ENCODE data around the gene KIAA1671.
A peak's percentile ranks its signal among the peaks of the same experiment; 100 is the strongest.

Gene KIAA1671

DNA sequence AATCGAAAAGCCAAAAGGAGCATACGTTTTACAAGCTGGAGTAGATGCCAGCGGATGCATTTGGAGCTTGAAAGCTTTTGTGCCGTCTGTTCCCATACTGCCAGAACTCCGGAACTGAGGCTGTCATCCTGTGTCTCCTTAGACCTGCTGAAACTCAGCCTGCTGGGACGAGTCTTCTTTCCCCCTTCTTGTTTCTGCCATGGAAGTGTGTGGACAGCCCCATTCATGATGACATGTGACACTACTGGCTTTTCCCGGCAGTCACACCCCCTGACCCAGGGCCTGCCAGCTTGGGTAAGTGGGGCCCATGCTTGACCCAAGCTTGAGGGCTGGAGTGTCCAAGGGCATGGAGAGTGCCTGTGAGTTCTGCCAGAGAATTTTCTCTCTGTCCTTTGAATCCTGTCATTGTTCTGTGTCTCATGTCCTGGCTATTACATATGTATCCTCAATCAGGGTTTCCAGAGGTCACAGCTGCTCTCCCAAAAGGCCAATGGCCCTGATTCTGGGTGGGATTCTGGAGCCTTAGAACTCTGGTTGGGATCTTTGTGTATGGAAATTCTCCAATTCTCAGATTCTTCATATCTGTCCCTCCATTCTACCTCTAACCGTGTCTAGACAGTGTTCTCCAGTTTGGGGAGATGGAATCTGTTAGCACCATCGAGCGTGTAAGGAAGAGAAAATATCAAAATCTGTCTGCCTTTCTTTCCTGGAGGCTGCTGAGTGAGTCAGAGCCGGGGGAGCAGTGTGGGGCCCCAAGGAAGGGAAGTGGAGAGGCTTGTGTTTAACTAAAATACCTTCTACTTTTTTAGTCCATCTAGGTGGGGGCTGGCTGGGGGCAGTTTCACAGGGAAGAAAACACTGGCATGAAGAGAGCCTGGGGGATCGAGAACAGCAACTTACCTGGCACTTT is 73.2 kb downstream of the KIAA1671 start:
- TF ChIP-seq ZNF274 (IDR thresholded peaks at IDR 0.05; ENCODE audit: low read depth, low read length), result no peak
- TF ChIP-seq SUZ12 (IDR thresholded peaks at IDR 0.05; ENCODE audit: extremely low read depth, insufficient read depth, insufficient read length), result no peak
- TF ChIP-seq YY1 (IDR thresholded peaks at IDR 0.05; ENCODE audit: insufficient read depth, insufficient read length), result no peak
- no peaks in the 10 kb centered on the region for H3K27me3 ChIP-seq (ENCODE audit: insufficient read depth, insufficient read length)
- H3K36me3 ChIP-seq (ENCODE audit: insufficient read depth, insufficient read length, low read length), result peaks cover 11% of the 10 kb centered on the region
- peaks cover 4% of the 10 kb centered on the region for H3K4me1 ChIP-seq (ENCODE audit: insufficient read depth, insufficient read length)
- no peak overlapping the region for H3K4me3 ChIP-seq (ENCODE audit: insufficient read length, low read depth)
- H3K9ac ChIP-seq (ENCODE audit: insufficient read length, low read depth), result no peak overlapping the region
- no peak for DNase-seq (ENCODE audit: low read depth, low spot score)
- H3K9me3 ChIP-seq (ENCODE audit: insufficient read depth, low read length), result no peaks in the 10 kb centered on the region

DNA sequence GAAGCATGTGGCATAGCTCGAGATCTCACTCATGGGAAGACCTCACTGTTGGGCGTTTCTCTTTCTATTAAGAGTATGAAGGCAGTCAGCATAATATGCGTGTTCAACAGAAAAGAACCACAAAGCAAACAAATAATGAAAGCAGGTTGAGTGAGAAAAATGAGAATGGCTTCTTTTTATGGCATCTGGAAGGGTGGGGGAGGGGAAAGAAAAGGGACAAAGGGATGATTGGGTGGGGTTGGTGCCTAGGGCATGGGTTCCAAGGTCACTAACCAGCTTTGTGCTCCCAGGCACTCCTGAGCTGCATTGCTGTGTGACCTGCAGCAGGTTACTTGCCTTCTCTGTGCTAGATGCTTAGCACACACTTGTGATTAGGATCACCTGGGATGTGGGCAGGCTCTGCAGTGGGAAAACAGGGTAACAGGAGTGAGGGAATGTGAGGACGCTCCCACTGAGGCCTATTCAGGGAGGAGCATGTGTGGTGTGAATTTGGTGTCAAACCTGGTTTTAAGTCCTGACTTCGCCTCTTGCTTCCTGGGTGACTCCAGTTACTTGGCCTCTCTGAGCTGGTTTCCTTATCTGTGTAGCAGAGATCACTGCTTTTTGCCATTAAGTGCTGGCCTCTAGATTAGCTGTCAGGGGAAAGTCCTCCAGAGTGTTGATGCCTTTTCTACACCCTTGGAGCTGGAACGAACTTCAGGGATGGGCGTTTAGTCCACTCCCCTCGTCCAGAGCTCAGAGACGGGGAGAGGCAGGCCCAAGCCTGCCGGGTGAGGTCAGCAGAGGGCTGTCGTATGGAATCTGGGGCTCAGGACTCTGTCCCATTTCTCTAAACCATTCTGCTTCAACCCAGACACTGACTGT is 74.8 kb downstream of the KIAA1671 start:
- no peaks in the 10 kb centered on the region for H3K9me3 ChIP-seq (ENCODE audit: insufficient read depth, low read length)
- H3K4me1 ChIP-seq (ENCODE audit: insufficient read depth, insufficient read length), result peaks cover 2% of the 10 kb centered on the region
- H3K27me3 ChIP-seq (ENCODE audit: insufficient read depth, insufficient read length), result no peaks in the 10 kb centered on the region
- no peak overlapping the region for H3K9ac ChIP-seq (ENCODE audit: insufficient read length, low read depth)
- peaks cover 11% of the 10 kb centered on the region for H3K36me3 ChIP-seq (ENCODE audit: insufficient read depth, insufficient read length, low read length)
- no peak for TF ChIP-seq YY1 (IDR thresholded peaks at IDR 0.05; ENCODE audit: insufficient read depth, insufficient read length)
- TF ChIP-seq SUZ12 (IDR thresholded peaks at IDR 0.05; ENCODE audit: extremely low read depth, insufficient read depth, insufficient read length), result no peak
- TF ChIP-seq ZNF274 (IDR thresholded peaks at IDR 0.05; ENCODE audit: low read depth, low read length), result no peak
- H3K4me3 ChIP-seq (ENCODE audit: insufficient read length, low read depth), result no peak overlapping the region
- no peak for DNase-seq (ENCODE audit: low read depth, low spot score)

DNA sequence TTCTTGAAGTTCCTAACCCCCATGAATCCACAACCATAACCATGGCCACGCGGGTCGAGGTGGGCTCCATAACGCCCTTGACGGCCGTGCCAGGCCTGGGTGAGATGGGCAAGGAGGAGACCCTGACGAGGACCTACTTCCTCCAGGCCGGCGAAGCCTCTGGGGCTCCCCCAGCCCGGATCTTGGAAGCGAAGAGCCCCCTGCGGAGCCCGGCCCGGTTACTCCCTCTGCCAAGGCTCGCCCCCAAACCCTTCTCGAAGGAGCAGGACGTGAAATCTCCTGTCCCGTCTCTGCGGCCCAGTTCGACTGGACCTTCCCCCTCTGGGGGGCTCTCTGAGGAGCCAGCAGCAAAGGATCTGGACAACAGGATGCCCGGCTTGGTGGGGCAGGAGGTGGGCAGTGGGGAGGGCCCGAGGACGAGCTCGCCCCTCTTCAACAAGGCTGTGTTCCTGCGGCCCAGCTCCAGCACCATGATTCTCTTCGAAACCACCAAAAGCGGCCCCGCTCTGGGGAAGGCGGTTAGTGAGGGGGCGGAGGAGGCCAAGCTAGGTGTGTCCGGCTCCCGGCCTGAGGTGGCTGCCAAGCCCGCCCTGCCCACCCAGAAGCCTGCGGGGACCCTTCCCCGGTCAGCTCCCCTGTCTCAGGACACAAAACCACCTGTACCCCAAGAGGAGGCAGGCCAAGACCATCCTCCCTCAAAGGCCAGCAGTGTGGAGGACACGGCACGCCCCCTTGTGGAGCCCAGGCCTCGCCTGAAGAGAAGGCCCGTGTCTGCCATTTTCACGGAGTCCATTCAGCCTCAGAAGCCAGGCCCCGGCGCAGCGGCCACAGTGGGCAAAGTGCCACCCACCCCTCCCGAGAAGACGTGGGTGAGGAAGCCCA is 75.7 kb downstream of the KIAA1671 start:
- TF ChIP-seq SUZ12 (IDR thresholded peaks at IDR 0.05; ENCODE audit: extremely low read depth, insufficient read depth, insufficient read length) (no peak), YY1 (IDR thresholded peaks at IDR 0.05; ENCODE audit: insufficient read depth, insufficient read length) (no peak), ZNF274 (IDR thresholded peaks at IDR 0.05; ENCODE audit: low read depth, low read length) (no peak)
- H3K4me3 ChIP-seq (ENCODE audit: insufficient read length, low read depth), result no peak overlapping the region
- DNase-seq (ENCODE audit: low read depth, low spot score), result no peak
- H3K27me3 ChIP-seq (ENCODE audit: insufficient read depth, insufficient read length), result no peaks in the 10 kb centered on the region
- peaks cover 2% of the 10 kb centered on the region for H3K4me1 ChIP-seq (ENCODE audit: insufficient read depth, insufficient read length)
- no peak overlapping the region for H3K9ac ChIP-seq (ENCODE audit: insufficient read length, low read depth)
- H3K36me3 ChIP-seq (ENCODE audit: insufficient read depth, insufficient read length, low read length), result peaks cover 15% of the 10 kb centered on the region
- no peaks in the 10 kb centered on the region for H3K9me3 ChIP-seq (ENCODE audit: insufficient read depth, low read length)

DNA sequence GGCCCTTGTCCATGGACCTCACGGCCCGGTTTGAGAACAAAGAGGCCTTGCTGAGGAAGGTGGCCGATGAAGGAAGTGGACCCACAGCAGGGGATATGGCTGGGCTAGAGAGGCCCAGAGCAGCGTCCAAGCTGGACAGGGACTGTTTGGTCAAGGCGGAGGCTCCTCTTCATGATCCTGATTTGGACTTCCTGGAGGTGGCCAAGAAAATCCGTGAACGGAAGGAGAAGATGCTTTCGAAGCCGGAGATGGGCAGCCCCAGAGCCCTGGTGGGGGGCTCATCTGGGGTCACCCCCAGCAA is 76.3 kb downstream of the KIAA1671 start:
- H3K27me3 ChIP-seq (ENCODE audit: insufficient read depth, insufficient read length), result no peaks in the 10 kb centered on the region
- TF ChIP-seq SUZ12 (IDR thresholded peaks at IDR 0.05; ENCODE audit: extremely low read depth, insufficient read depth, insufficient read length) (no peak), ZNF274 (IDR thresholded peaks at IDR 0.05; ENCODE audit: low read depth, low read length) (no peak), YY1 (IDR thresholded peaks at IDR 0.05; ENCODE audit: insufficient read depth, insufficient read length) (no peak)
- no peak for DNase-seq (ENCODE audit: low read depth, low spot score)
- peaks cover 2% of the 10 kb centered on the region for H3K4me1 ChIP-seq (ENCODE audit: insufficient read depth, insufficient read length)
- no peak overlapping the region for H3K9ac ChIP-seq (ENCODE audit: insufficient read length, low read depth)
- peaks cover 15% of the 10 kb centered on the region for H3K36me3 ChIP-seq (ENCODE audit: insufficient read depth, insufficient read length, low read length)
- no peaks in the 10 kb centered on the region for H3K9me3 ChIP-seq (ENCODE audit: insufficient read depth, low read length)
- H3K4me3 ChIP-seq (ENCODE audit: insufficient read length, low read depth), result no peak overlapping the region

DNA sequence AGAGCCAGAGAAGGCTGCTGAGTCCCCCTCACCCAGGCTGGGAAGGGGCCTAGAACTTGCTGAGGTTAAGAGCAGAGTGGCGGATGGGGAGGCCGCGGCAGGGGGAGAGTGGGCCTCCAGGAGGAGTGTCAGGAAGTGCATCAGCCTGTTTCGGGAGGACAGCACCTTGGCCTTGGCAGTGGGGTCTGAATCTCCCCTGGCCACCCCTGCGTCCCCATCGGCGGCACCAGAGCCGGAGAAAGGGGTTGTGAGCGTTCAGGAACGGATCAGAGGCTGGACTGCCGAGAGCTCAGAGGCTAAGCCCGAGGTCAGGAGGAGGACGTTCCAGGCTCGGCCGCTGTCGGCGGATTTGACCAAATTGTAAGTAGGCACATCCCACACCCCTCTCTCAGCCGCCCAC is 76.7 kb downstream of the KIAA1671 start:
- DNase-seq (ENCODE audit: low read depth, low spot score), result no peak
- Histone ChIP-seq H3K9me3 (ENCODE audit: insufficient read depth, low read length) (no peaks in the 10 kb centered on the region), H3K9ac (ENCODE audit: insufficient read length, low read depth) (peak overlapping the region; percentile 32), H3K4me1 (ENCODE audit: insufficient read depth, insufficient read length) (peaks cover 2% of the 10 kb centered on the region), H3K36me3 (ENCODE audit: insufficient read depth, insufficient read length, low read length) (peaks cover 15% of the 10 kb centered on the region), H3K4me3 (ENCODE audit: insufficient read length, low read depth) (no peak overlapping the region), H3K27me3 (ENCODE audit: insufficient read depth, insufficient read length) (no peaks in the 10 kb centered on the region)
- TF ChIP-seq SUZ12 (IDR thresholded peaks at IDR 0.05; ENCODE audit: extremely low read depth, insufficient read depth, insufficient read length) (no peak), ZNF274 (IDR thresholded peaks at IDR 0.05; ENCODE audit: low read depth, low read length) (no peak)

DNA sequence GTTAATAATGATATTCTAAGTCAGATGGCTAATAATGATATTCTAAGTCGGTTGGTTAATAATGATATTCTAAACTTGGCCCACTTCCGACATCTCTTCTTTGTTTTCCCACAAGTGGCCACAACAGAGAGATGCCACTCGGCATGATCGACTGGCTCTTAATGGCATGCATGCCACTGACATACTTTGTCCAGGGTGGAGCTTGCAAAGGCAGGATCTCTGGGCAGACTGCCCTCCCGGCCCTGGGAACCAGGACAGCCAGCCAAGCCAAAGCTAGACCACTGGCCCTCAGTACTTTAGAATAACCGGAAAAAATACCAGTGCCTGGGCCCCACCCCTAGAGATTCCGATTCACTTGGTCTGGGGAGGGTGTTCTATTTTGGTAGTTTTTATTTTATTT is 78.1 kb downstream of the KIAA1671 start:
- Histone ChIP-seq H3K36me3 (ENCODE audit: insufficient read depth, insufficient read length, low read length) (peaks cover 15% of the 10 kb centered on the region), H3K9me3 (ENCODE audit: insufficient read depth, low read length) (no peaks in the 10 kb centered on the region), H3K4me1 (ENCODE audit: insufficient read depth, insufficient read length) (peaks cover 2% of the 10 kb centered on the region), H3K4me3 (ENCODE audit: insufficient read length, low read depth) (no peak overlapping the region), H3K27me3 (ENCODE audit: insufficient read depth, insufficient read length) (no peaks in the 10 kb centered on the region), H3K9ac (ENCODE audit: insufficient read length, low read depth) (no peak overlapping the region)
- TF ChIP-seq YY1 (IDR thresholded peaks at IDR 0.05; ENCODE audit: insufficient read depth, insufficient read length) (no peak), SUZ12 (IDR thresholded peaks at IDR 0.05; ENCODE audit: extremely low read depth, insufficient read depth, insufficient read length) (no peak), ZNF274 (IDR thresholded peaks at IDR 0.05; ENCODE audit: low read depth, low read length) (no peak)
- DNase-seq (ENCODE audit: low read depth, low spot score), result no peak
